Measurements from ENCODE around the gene ANAPC16.

ANAPC16 gene

GRCh38 chr10:72186258-72186981 lies 29.4 kb upstream of the ANAPC16 start:
- Histone ChIP-seq H3K9me3 (ENCODE audit: control extremely low read depth in 1 of 5, control insufficient read depth in 4 of 5, insufficient read depth in 2 of 5, low read depth in 1 of 5, low read length in 4 of 5) (peaks cover 0 to 5% (median 0%) of the 10 kb centered on the region in 5 experiments), H3K4me3 (ENCODE audit: control insufficient read depth in 1 of 7, extremely low read depth in 1 of 7, insufficient read depth in 4 of 7, low read depth in 2 of 7, low read length in 6 of 7) (peak overlapping the region in 2 of 7 experiments; percentile 26 to 29), H3K27me3 (replicated peaks in 2 of 5; ENCODE audit: control insufficient read depth in 4 of 5, insufficient read depth in 5 of 5, low read length in 4 of 5) (no peaks in the 10 kb centered on the region), H3K27ac (ENCODE audit: insufficient read depth in 1 of 2, low read depth in 1 of 2, low read length in 2 of 2, poor library complexity in 1 of 2, severe bottlenecking in 2 of 2) (no peak overlapping the region), H3K4me1 (ENCODE audit: control extremely low read depth in 1 of 4, control insufficient read depth in 4 of 4, insufficient read depth in 4 of 4, low read length in 3 of 4) (peaks cover 0 to 7% (median 2%) of the 10 kb centered on the region in 4 experiments), H3K36me3 (ENCODE audit: control insufficient read depth in 4 of 4, insufficient read depth in 4 of 4, low read length in 3 of 4) (peaks cover 2 to 16% (median 3%) of the 10 kb centered on the region in 4 experiments)
- ChIA-PET POLR2A (no interaction called here), CTCF (no interaction called here)
- peak; percentile 25 to 57 (median 33) for DNase-seq
- WGBS (ENCODE audit: insufficient coverage), result 18% methylated on average over 6 of the region's 7 CpGs

- Histone ChIP-seq H3K4me3 (ENCODE audit: control insufficient read depth in 1 of 7, extremely low read depth in 1 of 7, insufficient read depth in 4 of 7, low read depth in 2 of 7, low read length in 6 of 7) (peak overlapping the region in 2 of 7 experiments; percentile 26 to 29), H3K27me3 (replicated peaks in 2 of 5; ENCODE audit: control insufficient read depth in 4 of 5, insufficient read depth in 5 of 5, low read length in 4 of 5) (no peaks in the 10 kb centered on the region), H3K36me3 (ENCODE audit: control insufficient read depth in 4 of 4, insufficient read depth in 4 of 4, low read length in 3 of 4) (peaks cover 3 to 16% (median 4%) of the 10 kb centered on the region in 4 experiments), H3K4me1 (ENCODE audit: control extremely low read depth in 1 of 4, control insufficient read depth in 4 of 4, insufficient read depth in 4 of 4, low read length in 3 of 4) (peaks cover 0 to 7% (median 2%) of the 10 kb centered on the region in 4 experiments), H3K27ac (ENCODE audit: insufficient read depth in 1 of 2, low read depth in 1 of 2, low read length in 2 of 2, poor library complexity in 1 of 2, severe bottlenecking in 2 of 2) (no peak overlapping the region), H3K9me3 (ENCODE audit: control extremely low read depth in 1 of 5, control insufficient read depth in 4 of 5, insufficient read depth in 2 of 5, low read depth in 1 of 5, low read length in 4 of 5) (peaks cover 0 to 5% (median 0%) of the 10 kb centered on the region in 5 experiments)
- ChIA-PET CTCF (no interaction called here), POLR2A (no interaction called here)
- WGBS (ENCODE audit: insufficient coverage), result 100% methylated on average over 1 of the region's 3 CpGs
- DNase-seq, result no peak
Measured at GRCh38 chr10:72186982-72187330, 28.9 kb upstream of the ANAPC16 start.

- no peaks in the 10 kb centered on the region for H3K27me3 ChIP-seq (replicated peaks in 2 of 5; ENCODE audit: control insufficient read depth in 4 of 5, insufficient read depth in 5 of 5, low read length in 4 of 5)
- no CpG with 5 or more reads among the region's 2 CpGs for WGBS (ENCODE audit: insufficient coverage)
- peaks cover 5 to 23% (median 8%) of the 10 kb centered on the region in 4 experiments for H3K36me3 ChIP-seq (ENCODE audit: control insufficient read depth in 4 of 4, insufficient read depth in 4 of 4, low read length in 3 of 4)
- ChIA-PET CTCF (interaction anchor here (0.7 kb wide), 1 partner anchor 26 kb away, joined by 4 read pairs; no protein-coding TSS in a partner anchor), POLR2A (no interaction called here)
- H3K4me3 ChIP-seq (ENCODE audit: control insufficient read depth in 1 of 7, extremely low read depth in 1 of 7, insufficient read depth in 4 of 7, low read depth in 2 of 7, low read length in 6 of 7), result no peak overlapping the region
- no peak for DNase-seq
- H3K9me3 ChIP-seq (ENCODE audit: control extremely low read depth in 1 of 5, control insufficient read depth in 4 of 5, insufficient read depth in 2 of 5, low read depth in 1 of 5, low read length in 4 of 5), result no peaks in the 10 kb centered on the region
- no peaks in the 10 kb centered on the region for H3K4me1 ChIP-seq (ENCODE audit: control extremely low read depth in 1 of 4, control insufficient read depth in 4 of 4, insufficient read depth in 4 of 4, low read length in 3 of 4)
- H3K27ac ChIP-seq (ENCODE audit: insufficient read depth in 1 of 2, low read depth in 1 of 2, low read length in 2 of 2, poor library complexity in 1 of 2, severe bottlenecking in 2 of 2), result no peak overlapping the region
Measured at GRCh38 chr10:72194949-72195348, 20.9 kb upstream of the ANAPC16 start.

GRCh38 chr10:72200883-72201282 lies 14.9 kb upstream of the ANAPC16 start:
- Histone ChIP-seq H3K27me3 (replicated peaks in 2 of 5; ENCODE audit: control insufficient read depth in 4 of 5, insufficient read depth in 5 of 5, low read length in 4 of 5) (no peaks in the 10 kb centered on the region), H3K36me3 (ENCODE audit: control insufficient read depth in 4 of 4, insufficient read depth in 4 of 4, low read length in 3 of 4) (peaks cover 7 to 37% (median 20%) of the 10 kb centered on the region in 4 experiments), H3K4me3 (ENCODE audit: control insufficient read depth in 1 of 7, extremely low read depth in 1 of 7, insufficient read depth in 4 of 7, low read depth in 2 of 7, low read length in 6 of 7) (no peak overlapping the region), H3K27ac (ENCODE audit: insufficient read depth in 1 of 2, low read depth in 1 of 2, low read length in 2 of 2, poor library complexity in 1 of 2, severe bottlenecking in 2 of 2) (no peak overlapping the region), H3K4me1 (ENCODE audit: control extremely low read depth in 1 of 4, control insufficient read depth in 4 of 4, insufficient read depth in 4 of 4, low read length in 3 of 4) (no peaks in the 10 kb centered on the region), H3K9me3 (ENCODE audit: control extremely low read depth in 1 of 5, control insufficient read depth in 4 of 5, insufficient read depth in 2 of 5, low read depth in 1 of 5, low read length in 4 of 5) (no peaks in the 10 kb centered on the region)
- ChIA-PET POLR2A (no interaction called here), CTCF (interaction anchor here (0.9 kb wide), 1 partner anchor 12 kb away, joined by 3 read pairs; no protein-coding TSS in a partner anchor)
- 100% methylated on average over 1 of the region's 3 CpGs for WGBS (ENCODE audit: insufficient coverage)
- no peak for DNase-seq

- Histone ChIP-seq H3K36me3 (ENCODE audit: control insufficient read depth in 4 of 4, insufficient read depth in 4 of 4, low read length in 3 of 4) (peaks cover 7 to 34% (median 19%) of the 10 kb centered on the region in 4 experiments), H3K4me1 (ENCODE audit: control extremely low read depth in 1 of 4, control insufficient read depth in 4 of 4, insufficient read depth in 4 of 4, low read length in 3 of 4) (no peaks in the 10 kb centered on the region), H3K27ac (ENCODE audit: insufficient read depth in 1 of 2, low read depth in 1 of 2, low read length in 2 of 2, poor library complexity in 1 of 2, severe bottlenecking in 2 of 2) (no peak overlapping the region), H3K9me3 (ENCODE audit: control extremely low read depth in 1 of 5, control insufficient read depth in 4 of 5, insufficient read depth in 2 of 5, low read depth in 1 of 5, low read length in 4 of 5) (no peaks in the 10 kb centered on the region), H3K4me3 (ENCODE audit: control insufficient read depth in 1 of 7, extremely low read depth in 1 of 7, insufficient read depth in 4 of 7, low read depth in 2 of 7, low read length in 6 of 7) (no peak overlapping the region), H3K27me3 (replicated peaks in 2 of 5; ENCODE audit: control insufficient read depth in 4 of 5, insufficient read depth in 5 of 5, low read length in 4 of 5) (no peaks in the 10 kb centered on the region)
- 97% methylated on average over 5 of the region's 5 CpGs for WGBS (ENCODE audit: insufficient coverage)
- ChIA-PET POLR2A (no interaction called here), CTCF (interaction anchor here (0.9 kb wide), 1 partner anchor 12 kb away, joined by 3 read pairs; no protein-coding TSS in a partner anchor)
- no peak for DNase-seq
Measured at GRCh38 chr10:72201293-72201692, 14.5 kb upstream of the ANAPC16 start.

- ChIA-PET CTCF (interaction anchor here (0.6 kb wide), 1 partner anchor 220 kb away, joined by 3 read pairs; no protein-coding TSS in a partner anchor), POLR2A (no interaction called here)
- H3K4me3 ChIP-seq (ENCODE audit: control insufficient read depth in 1 of 7, extremely low read depth in 1 of 7, insufficient read depth in 4 of 7, low read depth in 2 of 7, low read length in 6 of 7), result no peak overlapping the region
- peaks cover 7 to 44% (median 22%) of the 10 kb centered on the region in 4 experiments for H3K36me3 ChIP-seq (ENCODE audit: control insufficient read depth in 4 of 4, insufficient read depth in 4 of 4, low read length in 3 of 4)
- H3K27ac ChIP-seq (ENCODE audit: insufficient read depth in 1 of 2, low read depth in 1 of 2, low read length in 2 of 2, poor library complexity in 1 of 2, severe bottlenecking in 2 of 2), result no peak overlapping the region
- H3K9me3 ChIP-seq (ENCODE audit: control extremely low read depth in 1 of 5, control insufficient read depth in 4 of 5, insufficient read depth in 2 of 5, low read depth in 1 of 5, low read length in 4 of 5), result no peaks in the 10 kb centered on the region
- WGBS (ENCODE audit: insufficient coverage), result 99% methylated on average over 7 of the region's 9 CpGs
- H3K4me1 ChIP-seq (ENCODE audit: control extremely low read depth in 1 of 4, control insufficient read depth in 4 of 4, insufficient read depth in 4 of 4, low read length in 3 of 4), result no peaks in the 10 kb centered on the region
- DNase-seq, result no peak
- H3K27me3 ChIP-seq (replicated peaks in 2 of 5; ENCODE audit: control insufficient read depth in 4 of 5, insufficient read depth in 5 of 5, low read length in 4 of 5), result no peaks in the 10 kb centered on the region
Measured at GRCh38 chr10:72204296-72204695, 11.5 kb upstream of the ANAPC16 start.

GRCh38 chr10:72204724-72205123 lies 11.1 kb upstream of the ANAPC16 start:
- H3K36me3 ChIP-seq (ENCODE audit: control insufficient read depth in 4 of 4, insufficient read depth in 4 of 4, low read length in 3 of 4), result peaks cover 7 to 46% (median 23%) of the 10 kb centered on the region in 4 experiments
- H3K27me3 ChIP-seq (replicated peaks in 2 of 5; ENCODE audit: control insufficient read depth in 4 of 5, insufficient read depth in 5 of 5, low read length in 4 of 5), result no peaks in the 10 kb centered on the region
- no peaks in the 10 kb centered on the region for H3K4me1 ChIP-seq (ENCODE audit: control extremely low read depth in 1 of 4, control insufficient read depth in 4 of 4, insufficient read depth in 4 of 4, low read length in 3 of 4)
- DNase-seq, result no peak
- no peaks in the 10 kb centered on the region for H3K9me3 ChIP-seq (ENCODE audit: control extremely low read depth in 1 of 5, control insufficient read depth in 4 of 5, insufficient read depth in 2 of 5, low read depth in 1 of 5, low read length in 4 of 5)
- H3K4me3 ChIP-seq (ENCODE audit: control insufficient read depth in 1 of 7, extremely low read depth in 1 of 7, insufficient read depth in 4 of 7, low read depth in 2 of 7, low read length in 6 of 7), result no peak overlapping the region
- CTCF ChIA-PET, result interaction anchor here (0.6 kb wide), 1 partner anchor 220 kb away, joined by 3 read pairs; no protein-coding TSS in a partner anchor
- POLR2A ChIA-PET, result no interaction called here
- H3K27ac ChIP-seq (ENCODE audit: insufficient read depth in 1 of 2, low read depth in 1 of 2, low read length in 2 of 2, poor library complexity in 1 of 2, severe bottlenecking in 2 of 2), result no peak overlapping the region
- WGBS (ENCODE audit: insufficient coverage), result no CpG with 5 or more reads among the region's 1 CpG

All from common myeloid progenitor, CD34-positive (primary cell).